Endothelial cell of umbilical vein (primary cell): ENCODE results near the gene DND1. TPM values are rescaled to one million over a fixed set of nuclear protein-coding genes. Genes with fewer than 3 reads are reported as not detected.

Experiments used
- BruUV-seq: library from RNA; stranded (reverse); fragments of 400-500 nt; replicated peaks from 2 replicates; lab custom pipeline; 2021; lab: Mats Ljungman, UMichigan
- CTCF ChIA-PET: fragments of 300-600, 350-600 bp; sonication (Branson Sonifier 250); formaldehyde crosslinking; loops from one replicate; lab custom pipeline; 2021; ENCODE audit warnings: antibody characterized with exemption, inconsistent platforms; lab: Charles Lee
- POLR2A ChIA-PET: fragments of 300-600, 350-600 bp; sonication (Branson Sonifier 250); formaldehyde crosslinking; loops from one replicate; lab custom pipeline; 2021; ENCODE audit warnings: antibody characterized with exemption, inconsistent platforms; lab: Charles Lee
- DNase-seq: peaks from one replicate; pipeline ENCODE4 v3.0.0-alpha.2; 2011; ENCODE audit warnings: low read depth, low spot score
- FAIRE-seq: peaks from 2 replicates; lab custom pipeline; 2011; peaks lifted over from hg19 to GRCh38; lab: Jason Lieb, UNC
- H2AFZ ChIP-seq: 2 replicates; pipeline ENCODE4 v1.6.0; 2012; ENCODE audit warnings: low read depth, low read length, control low read depth, inconsistent platforms
- H3K27ac ChIP-seq: 2 replicates; pipeline ENCODE4 v1.5.1; 2011; ENCODE audit warnings: low read depth, mild to moderate bottlenecking, control low read depth, low read length, moderate library complexity; ENCODE audit not compliant: insufficient read depth
- H3K27me3 ChIP-seq, 2 experiments: 2 replicates each; pipeline versions ENCODE4 v1.6.0 to v1.6.1; 2011; ENCODE audit warnings: low read length in 2 of 2, mixed read lengths in 1 of 2; ENCODE audit not compliant: control insufficient read depth in 2 of 2, insufficient read depth in 2 of 2
- H3K36me3 ChIP-seq, 2 experiments: 2 replicates in 1 of 2; 3 replicates in 1 of 2; pipeline ENCODE4 v1.5.1; 2011; ENCODE audit warnings: low read length in 2 of 2, mild to moderate bottlenecking in 1 of 2, moderate library complexity in 1 of 2; ENCODE audit not compliant: control insufficient read depth in 2 of 2, insufficient read depth in 2 of 2; ENCODE audit errors: extremely low read depth in 1 of 2
- H3K4me1 ChIP-seq: 3 replicates; pipeline ENCODE4 v1.5.1; 2011; ENCODE audit warnings: mild to moderate bottlenecking, low read length; ENCODE audit not compliant: control insufficient read depth, insufficient read depth; ENCODE audit errors: extremely low read depth
- H3K4me2 ChIP-seq: 2 replicates; pipeline ENCODE4 v1.6.1; 2011; ENCODE audit warnings: low read length, control low read depth, mixed read lengths; ENCODE audit not compliant: insufficient read depth
- H3K4me3 ChIP-seq, 3 experiments: fragments of 200-600 bp in 1 of 3; sonication (generic), shearing (Covaris generic) in 1 of 3; replicated peaks in 1 of 3; 2 replicates each; pipeline ENCODE4 v1.5.1; 2011 to 2016; ENCODE audit warnings: control low read depth in 3 of 3, low read length in 3 of 3, mild to moderate bottlenecking in 2 of 3, inconsistent platforms in 1 of 3, low read depth in 1 of 3, moderate library complexity in 1 of 3; ENCODE audit not compliant: insufficient read depth in 1 of 3
- H3K79me2 ChIP-seq: 2 replicates; pipeline ENCODE4 v1.6.0; 2012; ENCODE audit warnings: low read length, inconsistent platforms; ENCODE audit not compliant: control insufficient read depth, insufficient read depth
- H3K9ac ChIP-seq: replicated peaks from 2 replicates; pipeline ENCODE3; 2011; ENCODE audit warnings: low read length, control low read depth; ENCODE audit not compliant: insufficient read depth; ENCODE audit errors: extremely low read depth
- H3K9me1 ChIP-seq: replicated peaks from 3 replicates; pipeline ENCODE4 v1.6.0; 2011; ENCODE audit warnings: mild to moderate bottlenecking, low read length; ENCODE audit not compliant: control insufficient read depth, insufficient read depth; ENCODE audit errors: extremely low read depth
- H3K9me3 ChIP-seq: replicated peaks from 2 replicates; pipeline ENCODE4 v1.5.1; 2012; ENCODE audit warnings: low read length, inconsistent platforms; ENCODE audit not compliant: control insufficient read depth, insufficient read depth
- H4K20me1 ChIP-seq: replicated peaks from 2 replicates; pipeline ENCODE3; 2011; ENCODE audit warnings: mild to moderate bottlenecking, low read length; ENCODE audit not compliant: control insufficient read depth, insufficient read depth; ENCODE audit errors: extremely low read depth
- CTCF ChIP-seq, 2 donors: IDR thresholded peaks; 1 replicate in 1 of 2; 2 replicates in 1 of 2; pipeline ENCODE4 v1.5.1; 2011; ENCODE audit warnings: low read length in 2 of 2, mild to moderate bottlenecking in 2 of 2, moderate library complexity in 2 of 2, control low read depth in 1 of 2, inconsistent platforms in 1 of 2, low read depth in 1 of 2; ENCODE audit not compliant: insufficient read depth in 1 of 2; ENCODE audit errors: extremely low read depth in 1 of 2
- EZH2 ChIP-seq: IDR thresholded peaks from 2 replicates; pipeline ENCODE4 v1.6.1; 2012; ENCODE audit warnings: borderline replicate concordance, low read depth, mild to moderate bottlenecking, moderate library complexity, low read length, inconsistent platforms; ENCODE audit not compliant: severe bottlenecking
- FOS ChIP-seq: IDR thresholded peaks from 2 replicates; pipeline ENCODE4 v1.6.1; 2011; ENCODE audit warnings: mild to moderate bottlenecking, low read length, moderate library complexity, borderline replicate concordance; ENCODE audit not compliant: insufficient read depth
- GATA2 ChIP-seq: IDR thresholded peaks from 2 replicates; pipeline ENCODE4 v1.7.0; 2011; ENCODE audit warnings: low read depth, mild to moderate bottlenecking, moderate library complexity, mixed read lengths, low read length; ENCODE audit not compliant: insufficient read length, insufficient read depth
- JUN ChIP-seq: IDR thresholded peaks from 2 replicates; pipeline ENCODE4 v1.6.1; 2011; ENCODE audit warnings: borderline replicate concordance, low read depth; ENCODE audit not compliant: insufficient read length, insufficient read depth
- MYC ChIP-seq: IDR thresholded peaks from one replicate; pipeline ENCODE4 v1.6.1; 2011; ENCODE audit warnings: mild to moderate bottlenecking, low read depth, low read length
- POLR2A ChIP-seq: IDR thresholded peaks from 2 replicates; pipeline ENCODE4 v1.6.1; 2012; ENCODE audit warnings: low read depth, mild to moderate bottlenecking, control low read depth, low read length
- POLR2AphosphoS5 ChIP-seq: IDR thresholded peaks from 2 replicates; pipeline ENCODE4 v1.6.1; 2012; ENCODE audit warnings: low read depth, mild to moderate bottlenecking, control low read depth, low read length, moderate library complexity; ENCODE audit not compliant: insufficient read depth
- dilution Hi-C: fragments of 300-500 bp; cut with MboI; formaldehyde crosslinking; loops from one replicate; pipeline ENCODE4 v1.15.0; 2019; ENCODE audit warnings: low sequenced_read_pairs; ENCODE audit not compliant: extremely low pct_ligation_motif_present
- intact Hi-C: fragments of 100-400 bp; cut with micrococcal nuclease; formaldehyde crosslinking; loops from one replicate; pipeline ENCODE4 v1.10.0; 2022
- polyA plus RNA-seq, 4 experiments: library from polyadenylated mRNA; depleted of rRNA in 3 of 4; stranded (reverse) in 3 of 4; unstranded in 1 of 4; fragments of >200 nt; gene quantifications; 2 replicates each; pipeline versions ENCODE4 v1.2.1 to v1.2.3, GENCODE V29; 2011 to 2012; ENCODE audit warnings: missing spikeins in 1 of 4
- total RNA-seq: library from RNA; stranded (reverse); gene quantifications from 2 replicates; pipeline ENCODE4 v1.2.3, GENCODE V29; 2021
- TF ChIP-seq, protein P1 (sequence below): IDR thresholded peaks from 2 replicates; pipeline ENCODE4 v1.6.1; 2011; ENCODE audit not compliant: insufficient read depth, insufficient read length

Gene DND1
- total and polyA plus RNA-seq, 2 donors (not counting 3 experiments of a cell fraction or from before 2014, with no cell fraction given) = 1.1 to 1.2 TPM

GRCh38 chr5:140633501-140633900, 39.9 kb downstream of the DND1 start:
- peaks cover 15% of the 10 kb centered on the region for H3K4me1 ChIP-seq
- intact Hi-C loops (loop anchor here (10.0 kb wide), 1 partner anchor 389 kb away; no protein-coding TSS in a partner anchor), dilution Hi-C loops (no loop called here)
- CTCF ChIA-PET = interaction anchor here (1.0 to 5.4 kb wide), 8 partner anchors 57 to 274 kb away, joined by 3 to 108 read pairs (median 6); partner anchors contain the start of genes EIF4EBP3 and SRA1
- H3K79me2 ChIP-seq = no peaks in the 10 kb centered on the region
- peaks cover 0 to 3% of the 10 kb centered on the region in 2 experiments for H3K27me3 ChIP-seq
- no peaks in the 10 kb centered on the region for H3K9me1 ChIP-seq
- no peak overlapping the region for H3K4me2 ChIP-seq
- no peaks in the 10 kb centered on the region for H3K36me3 ChIP-seq
- no peak for DNase-seq
- H3K27ac ChIP-seq = no peak overlapping the region
- POLR2A ChIA-PET = no interaction called here
- no peaks in the 10 kb centered on the region for H4K20me1 ChIP-seq
- no peak for FAIRE-seq
- no peak overlapping the region for H2AFZ ChIP-seq
- H3K4me3 ChIP-seq = no peak overlapping the region
- no peak overlapping the region for H3K9ac ChIP-seq
- BruUV-seq = no TSS peak
- H3K9me3 ChIP-seq = no peaks in the 10 kb centered on the region
- TF ChIP-seq JUN = no peak
- TF ChIP-seq, protein P1, sequence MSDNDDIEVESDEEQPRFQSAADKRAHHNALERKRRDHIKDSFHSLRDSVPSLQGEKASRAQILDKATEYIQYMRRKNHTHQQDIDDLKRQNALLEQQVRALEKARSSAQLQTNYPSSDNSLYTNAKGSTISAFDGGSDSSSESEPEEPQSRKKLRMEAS = no peak

- intact Hi-C loops = loop anchor here (10.0 kb wide), 1 partner anchor 388 kb away; no protein-coding TSS in a partner anchor
- H4K20me1 ChIP-seq = no peaks in the 10 kb centered on the region
- H3K9ac ChIP-seq = no peak within 1 kb of the TSS
- H3K79me2 ChIP-seq = no peaks in the 10 kb centered on the region
- TF ChIP-seq CTCF (IDR thresholded peaks at IDR 0.05; ENCODE audit: extremely low read depth in 1 of 2, insufficient read depth in 1 of 2, low read depth in 1 of 2, low read length in 2 of 2) = no peak
- no peak for TF ChIP-seq POLR2A
- TF ChIP-seq POLR2AphosphoS5 = no peak
- TF ChIP-seq, protein P1 = no peak
- TF ChIP-seq GATA2 = no peak
- TF ChIP-seq EZH2 = no peak
- TF ChIP-seq FOS = no peak
- TF ChIP-seq JUN = no peak
- no peak for TF ChIP-seq MYC
- no peaks in the 10 kb centered on the region for H3K36me3 ChIP-seq
- H3K4me3 ChIP-seq = peak within 1 kb of the TSS; percentile 28 to 57 (median 47)
- H3K27ac ChIP-seq = no peak within 1 kb of the TSS
- dilution Hi-C loops = no loop called here
- CTCF ChIA-PET = interaction anchor here (0.6 to 5.4 kb wide), 14 partner anchors 9 to 274 kb away, joined by 3 to 108 read pairs (median 4); partner anchors contain the start of genes ANKHD1, EIF4EBP3 and SRA1
- H3K4me1 ChIP-seq = peaks cover 15% of the 10 kb centered on the region
- peak within 1 kb of the TSS; percentile 88 for H3K4me2 ChIP-seq
- DNase-seq (no peak), FAIRE-seq (peak; percentile 4)
- BruUV-seq = no TSS peak
- POLR2A ChIA-PET = interaction anchor here (0.7 kb wide), 1 partner anchor 44 kb away, joined by 3 read pairs; no protein-coding TSS in a partner anchor
- peak within 1 kb of the TSS; percentile 99 for H2AFZ ChIP-seq
- peaks cover 0 to 3% of the 10 kb centered on the region in 2 experiments for H3K27me3 ChIP-seq
- no peaks in the 10 kb centered on the region for H3K9me1 ChIP-seq
- no peaks in the 10 kb centered on the region for H3K9me3 ChIP-seq
Observed at GRCh38 chr5:140633021-140633471, 40.3 kb downstream of the DND1 start, which contains the start of gene CD14. TSS of gene CD14 (minus strand) at chr5:140633175. CDS start at chr5:140633071, 104 bp downstream.
